Tibial nerve (tissue), 3 donors: ENCODE results near the gene RIPPLY2.
A peak's percentile ranks its signal among the peaks of the same experiment; 100 is the strongest.

Experiments used
- CTCF ChIP-seq, 5 experiments: fragments of 200-600 bp in 3 of 5; fragments of 450-650 bp in 2 of 5; sonication (generic) in 3 of 5; IDR thresholded peaks; one replicate each; pipeline ENCODE4 v1.5.1; 2016 to 2019; ENCODE audit warnings: antibody characterized with exemption in 5 of 5, mild to moderate bottlenecking in 3 of 5, moderate library complexity in 2 of 5
- POLR2A ChIP-seq, 2 donors: fragments of 450-650 bp; IDR thresholded peaks; one replicate each; pipeline ENCODE4 v1.6.1; 2017; ENCODE audit warnings: antibody characterized with exemption in 2 of 2, mild to moderate bottlenecking in 2 of 2, moderate library complexity in 2 of 2

- no peak for TF ChIP-seq POLR2A (IDR thresholded peaks at IDR 0.05)
- peak; percentile 43 to 75 (median 63) for TF ChIP-seq CTCF (IDR thresholded peaks at IDR 0.05)
Measured at GRCh38 chr6:83884523-83884922, 31.4 kb downstream of the RIPPLY2 start.
